ENCODE measurements around the gene HAUS5. TPM values are rescaled to one million over a fixed set of nuclear protein-coding genes. Genes with fewer than 3 reads are reported as not detected.

The HAUS5 gene
- total RNA-seq, 2 experiments from 2014 or later, result 45.3 to 46.5 TPM

DNA sequence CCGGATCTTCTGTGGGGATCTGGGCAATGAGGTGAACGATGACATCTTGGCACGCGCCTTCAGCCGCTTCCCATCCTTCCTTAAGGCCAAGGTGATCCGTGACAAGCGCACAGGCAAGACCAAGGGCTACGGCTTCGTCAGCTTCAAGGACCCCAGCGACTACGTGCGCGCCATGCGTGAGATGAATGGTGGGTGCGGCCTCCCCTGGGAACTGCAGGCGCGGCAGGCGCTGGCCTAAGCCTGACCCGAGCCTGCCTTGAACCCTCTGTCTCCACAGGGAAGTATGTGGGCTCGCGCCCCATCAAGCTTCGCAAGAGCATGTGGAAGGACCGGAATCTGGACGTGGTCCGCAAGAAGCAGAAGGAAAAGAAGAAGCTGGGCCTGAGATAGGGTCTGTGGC lies 24.6 kb downstream of the HAUS5 start:
- Mint-ChIP-seq H3K36me3 (ENCODE audit: low read depth) (peaks cover 44% of the 10 kb centered on the region), H3K9me3 (no peaks in the 10 kb centered on the region), H3K4me1 (peaks cover 10% of the 10 kb centered on the region), H3K27me3 (no peaks in the 10 kb centered on the region), H3K27ac (no peak overlapping the region), H3K4me3 (no peak overlapping the region)
- no peak for DNase-seq
- CTCF ChIA-PET, result interaction anchor here (1.7 kb wide), 1 partner anchor 25 kb away, joined by 7 read pairs; the partner anchor contains the start of gene HAUS5
- POLR2A ChIA-PET, result interaction anchor here (1.3 to 1.5 kb wide), 2 partner anchors 13 to 87 kb away, joined by 4 to 5 read pairs; no protein-coding TSS in a partner anchor

DNA sequence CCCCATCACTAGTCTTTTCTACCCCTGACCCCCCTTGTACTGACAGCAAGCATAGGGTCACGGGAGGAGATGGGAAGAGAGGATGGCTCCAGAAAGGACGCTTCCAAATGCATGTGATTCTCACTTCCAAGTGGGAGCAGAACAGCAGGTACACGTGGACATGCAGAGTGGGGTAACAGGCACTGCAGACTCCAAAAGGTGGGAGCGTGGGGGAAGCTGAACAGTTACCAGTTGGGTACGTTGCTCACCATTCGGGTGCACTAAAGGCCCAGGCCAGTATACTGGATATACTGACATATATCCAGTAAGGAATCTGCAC lies 26.7 kb downstream of the HAUS5 start:
- ChIA-PET CTCF (no interaction called here), POLR2A (no interaction called here)
- no peak for DNase-seq
- peaks cover 27% of the 10 kb centered on the region for H3K36me3 Mint-ChIP-seq (ENCODE audit: low read depth)
- H3K9me3 Mint-ChIP-seq, result no peaks in the 10 kb centered on the region
- H3K27ac Mint-ChIP-seq, result no peak overlapping the region
- H3K4me1 Mint-ChIP-seq, result peaks cover 19% of the 10 kb centered on the region
- no peaks in the 10 kb centered on the region for H3K27me3 Mint-ChIP-seq
- H3K4me3 Mint-ChIP-seq, result no peak overlapping the region

DNA sequence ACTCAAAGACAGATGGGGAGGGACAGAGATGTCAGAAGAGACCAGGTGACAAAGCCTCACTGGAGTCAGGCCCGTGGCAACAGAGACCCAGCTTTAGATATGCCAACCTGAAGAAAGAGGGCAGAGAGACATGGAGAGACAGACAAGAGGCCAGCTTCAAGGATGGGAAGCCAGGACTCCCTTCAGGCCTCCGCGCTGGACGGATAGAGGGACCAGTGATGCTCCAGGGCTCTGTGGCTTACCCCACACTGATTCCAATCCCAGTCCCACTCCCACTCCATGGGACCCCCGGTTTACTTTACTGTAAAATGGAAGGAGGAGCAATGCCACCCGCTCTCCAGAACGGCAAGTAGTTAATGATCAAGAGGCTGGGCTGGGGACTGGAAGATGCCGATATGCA lies 27.3 kb downstream of the HAUS5 start:
- Mint-ChIP-seq H3K27me3 (no peaks in the 10 kb centered on the region), H3K27ac (no peak overlapping the region), H3K4me3 (no peak overlapping the region), H3K9me3 (no peaks in the 10 kb centered on the region), H3K4me1 (peaks cover 25% of the 10 kb centered on the region), H3K36me3 (ENCODE audit: low read depth) (peaks cover 24% of the 10 kb centered on the region)
- POLR2A ChIA-PET, result interaction anchor here (1.0 kb wide), 1 partner anchor 12 kb away, joined by 3 read pairs; no protein-coding TSS in a partner anchor
- CTCF ChIA-PET, result no interaction called here
- no peak for DNase-seq

DNA sequence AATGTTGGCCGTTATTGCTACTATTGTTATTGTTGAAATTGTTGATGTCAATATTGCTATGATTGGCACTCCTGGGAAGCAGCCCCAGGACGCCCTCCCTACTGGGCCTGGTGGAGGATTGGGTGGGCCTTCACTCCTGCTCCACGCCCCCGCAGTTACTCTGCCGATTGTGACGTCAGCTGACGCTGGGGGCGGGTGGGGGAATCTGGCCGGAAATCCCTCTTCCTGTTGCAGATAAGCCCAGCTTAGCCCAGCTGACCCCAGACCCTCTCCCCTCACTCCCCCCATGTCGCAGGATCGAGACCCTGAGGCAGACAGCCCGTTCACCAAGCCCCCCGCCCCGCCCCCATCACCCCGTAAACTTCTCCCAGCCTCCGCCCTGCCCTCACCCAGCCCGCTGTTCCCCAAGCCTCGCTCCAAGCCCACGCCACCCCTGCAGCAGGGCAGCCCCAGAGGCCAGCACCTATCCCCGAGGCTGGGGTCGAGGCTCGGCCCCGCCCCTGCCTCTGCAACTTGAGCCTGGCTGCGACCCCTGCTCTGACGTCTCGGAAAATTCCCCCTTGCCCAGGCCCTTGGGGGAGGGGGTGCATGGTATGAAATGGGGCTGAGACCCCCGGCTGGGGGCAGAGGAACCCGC lies 29.1 kb downstream of the HAUS5 start, which contains the start of gene ETV2:
TSS of gene ETV2 (plus strand) at position 231 of the 637 bp plus-strand sequence. CDS start 716 bp downstream, outside the sequence.
- ChIA-PET CTCF (interaction anchor here (0.5 to 2.8 kb wide), 2 partner anchors 61 to 93 kb away, joined by 3 to 12 read pairs; no protein-coding TSS in a partner anchor), POLR2A (interaction anchor here (4.4 kb wide), 1 partner anchor 11 kb away, joined by 25 read pairs; no protein-coding TSS in a partner anchor)
- Mint-ChIP-seq H3K27ac (peak within 1 kb of the TSS; percentile 60), H3K4me3 (peak within 1 kb of the TSS; percentile 83), H3K4me1 (peaks cover 37% of the 10 kb centered on the region), H3K27me3 (no peaks in the 10 kb centered on the region), H3K9me3 (no peaks in the 10 kb centered on the region), H3K36me3 (ENCODE audit: low read depth) (peaks cover 13% of the 10 kb centered on the region)
- peak; percentile 55 for DNase-seq

DNA sequence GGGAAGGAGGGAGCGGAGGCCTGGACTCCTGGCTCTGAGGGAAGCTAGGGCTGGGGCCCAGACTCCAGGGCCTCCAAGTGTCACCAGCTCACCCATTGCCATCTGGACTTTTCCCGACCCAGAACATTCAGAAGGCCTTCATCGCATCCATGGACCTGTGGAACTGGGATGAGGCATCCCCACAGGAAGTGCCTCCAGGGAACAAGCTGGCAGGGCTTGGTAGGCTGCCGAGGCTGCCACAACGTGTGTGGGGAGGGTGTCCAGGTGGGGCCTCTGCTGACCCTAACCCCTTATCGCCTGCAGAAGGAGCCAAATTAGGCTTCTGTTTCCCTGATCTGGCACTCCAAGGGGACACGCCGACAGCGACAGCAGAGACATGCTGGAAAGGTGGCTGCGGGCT lies 29.8 kb downstream of the HAUS5 start:
- Mint-ChIP-seq H3K27ac (no peak overlapping the region), H3K4me3 (peak overlapping the region; percentile 83), H3K4me1 (peaks cover 39% of the 10 kb centered on the region), H3K36me3 (ENCODE audit: low read depth) (peaks cover 6% of the 10 kb centered on the region), H3K9me3 (no peaks in the 10 kb centered on the region), H3K27me3 (no peaks in the 10 kb centered on the region)
- ChIA-PET POLR2A (interaction anchor here (0.8 to 4.4 kb wide), 3 partner anchors 11 to 32 kb away, joined by 3 to 25 read pairs (median 22); partner anchors contain the start of gene HAUS5), CTCF (interaction anchor here (0.5 to 2.8 kb wide), 4 partner anchors 30 to 120 kb away, joined by 3 to 12 read pairs (median 5); partner anchors contain the start of gene HAUS5)
- no peak for DNase-seq

DNA sequence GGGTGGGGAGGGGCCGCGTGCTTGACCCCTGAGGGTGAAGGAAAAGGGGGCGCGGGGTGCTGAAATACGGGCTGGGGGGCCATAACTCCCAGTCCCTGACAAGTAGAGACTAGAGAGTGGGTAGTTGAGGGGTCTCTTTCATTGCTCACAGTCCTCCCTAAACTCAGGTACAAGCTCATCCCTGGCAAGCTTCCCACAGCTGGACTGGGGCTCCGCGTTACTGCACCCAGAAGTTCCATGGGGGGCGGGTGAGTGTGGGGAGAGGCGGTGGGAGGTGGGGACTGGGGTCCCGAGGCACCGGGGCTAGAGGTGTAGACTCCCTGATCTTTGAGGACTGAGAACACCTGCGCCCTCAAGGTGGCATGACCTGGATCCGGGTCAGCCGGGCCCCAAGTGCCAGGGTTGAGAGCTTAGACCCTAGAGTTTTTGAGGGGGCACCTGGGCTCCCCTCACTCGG lies 30.3 kb downstream of the HAUS5 start:
- Mint-ChIP-seq H3K9me3 (no peaks in the 10 kb centered on the region), H3K4me1 (peaks cover 41% of the 10 kb centered on the region), H3K27me3 (no peaks in the 10 kb centered on the region), H3K27ac (no peak overlapping the region), H3K36me3 (ENCODE audit: low read depth) (peaks cover under 1% of the 10 kb centered on the region), H3K4me3 (peak overlapping the region; percentile 83)
- ChIA-PET POLR2A (interaction anchor here (0.8 to 4.4 kb wide), 8 partner anchors 12 to 105 kb away, joined by 3 to 25 read pairs (median 6); partner anchors contain the start of genes HAUS5, KMT2B and LIN37), CTCF (interaction anchor here (0.6 to 2.8 kb wide), 4 partner anchors 10 to 120 kb away, joined by 3 to 12 read pairs (median 6); partner anchors contain the start of gene HAUS5)
- DNase-seq, result no peak

DNA sequence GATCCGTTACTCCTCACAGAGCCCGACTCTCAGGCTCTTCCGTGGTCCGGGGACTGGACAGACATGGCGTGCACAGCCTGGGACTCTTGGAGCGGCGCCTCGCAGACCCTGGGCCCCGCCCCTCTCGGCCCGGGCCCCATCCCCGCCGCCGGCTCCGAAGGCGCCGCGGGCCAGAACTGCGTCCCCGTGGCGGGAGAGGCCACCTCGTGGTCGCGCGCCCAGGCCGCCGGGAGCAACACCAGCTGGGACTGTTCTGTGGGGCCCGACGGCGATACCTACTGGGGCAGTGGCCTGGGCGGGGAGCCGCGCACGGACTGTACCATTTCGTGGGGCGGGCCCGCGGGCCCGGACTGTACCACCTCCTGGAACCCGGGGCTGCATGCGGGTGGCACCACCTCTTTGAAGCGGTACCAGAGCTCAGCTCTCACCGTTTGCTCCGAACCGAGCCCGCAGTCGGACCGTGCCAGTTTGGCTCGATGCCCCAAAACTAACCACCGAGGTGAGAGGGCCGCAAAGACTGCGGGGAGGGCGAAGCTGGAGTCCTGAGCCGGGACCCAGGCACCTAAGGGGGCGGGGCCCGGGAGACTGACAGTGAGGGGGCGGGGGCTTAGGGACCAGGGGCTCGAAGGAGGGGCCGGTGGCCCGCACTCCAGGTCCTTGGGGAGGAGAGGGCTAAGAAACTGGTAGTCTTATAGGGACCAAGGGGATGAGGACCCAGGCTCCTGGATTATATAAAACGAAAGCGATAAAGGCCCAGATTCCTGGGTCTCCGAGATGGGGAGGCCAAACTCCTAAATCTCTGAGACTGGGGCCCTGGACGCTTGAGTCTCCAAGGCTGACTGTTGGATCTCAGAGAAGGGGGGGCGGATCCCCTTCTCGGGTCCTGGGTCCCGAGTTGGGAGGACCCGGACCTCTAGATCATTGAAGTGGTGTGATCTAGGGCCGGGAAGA lies 31.0 kb downstream of the HAUS5 start:
- H3K36me3 Mint-ChIP-seq (ENCODE audit: low read depth), result peaks cover 5% of the 10 kb centered on the region

DNA sequence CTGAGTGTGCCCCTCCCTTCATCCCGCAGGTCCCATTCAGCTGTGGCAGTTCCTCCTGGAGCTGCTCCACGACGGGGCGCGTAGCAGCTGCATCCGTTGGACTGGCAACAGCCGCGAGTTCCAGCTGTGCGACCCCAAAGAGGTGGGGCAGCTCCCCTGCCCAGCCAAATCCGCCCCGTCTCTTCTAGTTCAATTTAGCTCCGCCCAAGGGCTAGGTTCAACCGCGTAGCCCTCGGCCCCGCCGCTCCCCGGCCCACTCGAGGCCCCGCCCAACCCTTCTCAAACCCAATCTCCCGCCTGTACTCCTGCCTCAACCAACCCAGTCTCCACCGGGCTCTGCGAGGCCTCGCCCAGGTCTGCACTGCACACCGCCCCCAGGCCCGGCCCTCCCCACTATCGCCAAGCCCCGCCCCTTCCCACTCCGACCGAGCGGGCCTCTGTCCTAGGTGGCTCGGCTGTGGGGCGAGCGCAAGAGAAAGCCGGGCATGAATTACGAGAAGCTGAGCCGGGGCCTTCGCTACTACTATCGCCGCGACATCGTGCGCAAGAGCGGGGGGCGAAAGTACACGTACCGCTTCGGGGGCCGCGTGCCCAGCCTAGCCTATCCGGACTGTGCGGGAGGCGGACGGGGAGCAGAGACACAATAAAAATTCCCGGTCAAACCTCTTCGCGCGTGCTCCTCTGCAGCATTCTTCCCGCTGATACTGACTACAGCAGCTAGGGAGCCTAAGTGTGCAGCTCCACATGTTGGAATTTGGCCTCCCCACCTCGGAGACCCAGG lies 31.9 kb downstream of the HAUS5 start:
- peaks cover 52% of the 10 kb centered on the region for H3K4me1 Mint-ChIP-seq
- H3K27ac Mint-ChIP-seq, result peak overlapping the region; percentile 82
- peak overlapping the region; percentile 83 for H3K4me3 Mint-ChIP-seq
- peaks cover 10% of the 10 kb centered on the region for H3K36me3 Mint-ChIP-seq (ENCODE audit: low read depth)
- H3K9me3 Mint-ChIP-seq, result no peaks in the 10 kb centered on the region
- ChIA-PET POLR2A (interaction anchor here (0.8 to 4.4 kb wide), 19 partner anchors 10 to 104 kb away, joined by 3 to 25 read pairs (median 5); partner anchors contain the start of genes HAUS5, IGFLR1, KMT2B and LIN37), CTCF (interaction anchor here (0.6 to 2.8 kb wide), 5 partner anchors 32 to 577 kb away, joined by 3 to 12 read pairs (median 6); partner anchors contain the start of gene HAUS5)
- H3K27me3 Mint-ChIP-seq, result no peaks in the 10 kb centered on the region
- DNase-seq, result peak; percentile 98

More for the DNA sequence above, 31.0 kb downstream of the HAUS5 start:
- peaks cover 46% of the 10 kb centered on the region for H3K4me1 Mint-ChIP-seq
- ChIA-PET POLR2A (interaction anchor here (0.8 to 4.4 kb wide), 20 partner anchors 10 to 105 kb away, joined by 3 to 25 read pairs (median 4); partner anchors contain the start of genes HAUS5, IGFLR1, KMT2B and LIN37), CTCF (interaction anchor here (0.6 to 2.8 kb wide), 6 partner anchors 9 to 577 kb away, joined by 3 to 12 read pairs (median 5); partner anchors contain the start of gene HAUS5)
- H3K9me3 Mint-ChIP-seq, result no peaks in the 10 kb centered on the region
- DNase-seq, result peak; percentile 86
- peak overlapping the region; percentile 83 for H3K4me3 Mint-ChIP-seq
- H3K27me3 Mint-ChIP-seq, result no peaks in the 10 kb centered on the region
- peak overlapping the region; percentile 82 for H3K27ac Mint-ChIP-seq

DNA sequence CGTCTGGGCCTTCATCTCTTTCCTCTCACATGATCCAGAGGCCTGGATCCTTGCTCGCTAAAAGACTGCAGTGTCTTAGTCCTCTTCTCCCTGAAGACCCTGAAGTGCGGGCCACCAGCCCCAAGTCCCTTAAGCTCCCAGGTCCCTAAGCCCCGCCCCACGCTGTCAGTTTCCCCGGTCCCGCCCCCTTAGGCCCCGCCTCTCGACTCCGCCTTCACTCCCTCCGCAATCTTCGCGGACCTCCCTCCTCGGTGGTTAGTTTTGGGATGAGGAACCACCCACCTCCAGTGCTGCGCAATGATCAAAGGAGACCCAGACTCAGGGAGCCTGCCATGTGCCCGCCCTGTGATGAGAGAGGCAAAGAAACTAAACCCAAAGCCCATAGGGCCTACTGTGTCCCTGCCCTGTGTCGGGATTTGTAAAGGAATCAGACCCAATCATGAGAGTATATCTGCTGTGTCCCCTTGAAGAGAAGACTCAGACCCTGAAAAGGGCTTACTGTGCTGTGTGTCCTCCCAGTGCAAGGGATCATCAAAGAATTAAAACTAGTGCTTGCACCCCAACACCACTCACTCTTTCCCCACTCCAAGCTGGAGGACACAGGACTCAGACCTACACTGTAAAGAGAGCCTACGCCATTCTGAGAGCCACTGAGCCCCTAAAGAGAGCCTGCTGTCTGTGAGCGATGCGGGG lies 32.6 kb downstream of the HAUS5 start:
- Mint-ChIP-seq H3K36me3 (ENCODE audit: low read depth) (peaks cover 10% of the 10 kb centered on the region), H3K27ac (peak overlapping the region; percentile 82), H3K4me1 (peaks cover 55% of the 10 kb centered on the region), H3K4me3 (peak overlapping the region; percentile 83), H3K27me3 (no peaks in the 10 kb centered on the region), H3K9me3 (no peaks in the 10 kb centered on the region)
- CTCF ChIA-PET, result interaction anchor here (1.5 kb wide), 1 partner anchor 225 kb away, joined by 3 read pairs; no protein-coding TSS in a partner anchor
- DNase-seq, result peak; percentile 82
- POLR2A ChIA-PET, result interaction anchor here (0.6 to 4.4 kb wide), 12 partner anchors 14 to 570 kb away, joined by 3 to 25 read pairs (median 6); partner anchors contain the start of genes HAUS5, IGFLR1, KMT2B and ZNF146

DNA sequence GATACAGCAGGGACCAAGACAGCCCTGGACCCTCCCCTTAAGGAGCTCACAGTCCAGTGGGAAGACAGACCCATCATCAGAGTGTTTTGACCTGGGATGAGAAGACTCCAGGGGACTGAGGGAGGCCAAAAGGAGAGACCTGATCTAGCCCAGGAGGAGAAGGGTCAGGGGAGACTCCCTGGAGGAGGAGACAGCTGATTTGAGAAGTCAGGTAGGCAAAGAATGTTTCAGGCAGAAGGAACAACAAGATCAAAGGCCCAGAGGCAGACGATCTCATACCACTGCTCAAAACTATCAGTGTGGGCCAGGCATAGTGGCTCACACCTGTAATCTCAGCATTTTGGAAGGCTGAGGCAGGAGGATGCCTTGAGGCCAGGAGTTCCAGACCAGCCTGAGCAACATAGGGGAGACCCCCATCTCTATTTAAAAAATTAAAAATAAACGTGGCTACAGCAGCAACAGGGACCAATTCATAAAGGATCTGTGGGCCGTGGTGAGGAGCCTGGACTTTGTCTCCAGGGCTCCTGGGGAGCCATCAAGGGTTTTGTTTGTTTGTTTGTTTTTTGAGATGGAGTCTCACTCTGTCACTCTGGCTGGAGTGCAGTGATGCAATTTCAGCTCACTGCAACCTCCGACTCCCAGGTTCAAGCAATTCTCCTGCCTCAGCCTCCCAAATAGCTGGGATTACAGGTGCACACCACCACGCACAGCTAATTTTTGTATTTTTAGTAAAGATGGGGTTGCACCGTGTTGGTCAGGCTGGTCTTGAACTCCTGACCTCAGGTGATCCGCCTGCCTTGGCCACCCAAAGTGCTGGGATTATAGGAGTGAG lies 33.4 kb downstream of the HAUS5 start:
- ChIA-PET POLR2A (interaction anchor here (1.1 kb wide), 1 partner anchor 33 kb away, joined by 3 read pairs; the partner anchor contains the start of gene HAUS5), CTCF (no interaction called here)
- H3K9me3 Mint-ChIP-seq, result no peaks in the 10 kb centered on the region
- H3K4me3 Mint-ChIP-seq, result no peak overlapping the region
- no peak for DNase-seq
- peaks cover 12% of the 10 kb centered on the region for H3K36me3 Mint-ChIP-seq (ENCODE audit: low read depth)
- no peaks in the 10 kb centered on the region for H3K27me3 Mint-ChIP-seq
- peaks cover 60% of the 10 kb centered on the region for H3K4me1 Mint-ChIP-seq
- H3K27ac Mint-ChIP-seq, result no peak overlapping the region
